ENCODE measurements around the gene OR5T2. TPM values are rescaled to one million over a fixed set of nuclear protein-coding genes. Genes with fewer than 3 reads are reported as not detected.

The OR5T2 gene
- total RNA-seq (ENCODE audit: low replicate concordance): not detected in 2 replicates

- H3K9ac ChIP-seq: no peak within 1 kb of the TSS
- no peaks in the 10 kb centered on the region for H3K4me1 Mint-ChIP-seq
- no peaks in the 10 kb centered on the region for H3K36me3 ChIP-seq
- no peak for DNase-seq (ENCODE audit: low spot score)
- H3K4me2 ChIP-seq: no peak within 1 kb of the TSS
- H3K27me3 Mint-ChIP-seq (ENCODE audit: insufficient read depth, low read depth): no peaks in the 10 kb centered on the region
- no peak within 1 kb of the TSS for H3K4me3 ChIP-seq
- H3F3A ChIP-seq (ENCODE audit: low read depth): no peaks in the 10 kb centered on the region
- H3K4me1 ChIP-seq: no peaks in the 10 kb centered on the region
- no peaks in the 10 kb centered on the region for H4K20me1 ChIP-seq (ENCODE audit: low read depth)
- no peaks in the 10 kb centered on the region for H3K36me3 Mint-ChIP-seq
- no peak within 1 kb of the TSS for H2AFZ ChIP-seq (replicated peaks)
- H3K9me3 ChIP-seq (ENCODE audit: low read depth): no peaks in the 10 kb centered on the region
- H3K79me2 ChIP-seq (ENCODE audit: low read depth): no peaks in the 10 kb centered on the region
- no peak within 1 kb of the TSS for H3K27ac ChIP-seq
- TF ChIP-seq, protein P1, sequence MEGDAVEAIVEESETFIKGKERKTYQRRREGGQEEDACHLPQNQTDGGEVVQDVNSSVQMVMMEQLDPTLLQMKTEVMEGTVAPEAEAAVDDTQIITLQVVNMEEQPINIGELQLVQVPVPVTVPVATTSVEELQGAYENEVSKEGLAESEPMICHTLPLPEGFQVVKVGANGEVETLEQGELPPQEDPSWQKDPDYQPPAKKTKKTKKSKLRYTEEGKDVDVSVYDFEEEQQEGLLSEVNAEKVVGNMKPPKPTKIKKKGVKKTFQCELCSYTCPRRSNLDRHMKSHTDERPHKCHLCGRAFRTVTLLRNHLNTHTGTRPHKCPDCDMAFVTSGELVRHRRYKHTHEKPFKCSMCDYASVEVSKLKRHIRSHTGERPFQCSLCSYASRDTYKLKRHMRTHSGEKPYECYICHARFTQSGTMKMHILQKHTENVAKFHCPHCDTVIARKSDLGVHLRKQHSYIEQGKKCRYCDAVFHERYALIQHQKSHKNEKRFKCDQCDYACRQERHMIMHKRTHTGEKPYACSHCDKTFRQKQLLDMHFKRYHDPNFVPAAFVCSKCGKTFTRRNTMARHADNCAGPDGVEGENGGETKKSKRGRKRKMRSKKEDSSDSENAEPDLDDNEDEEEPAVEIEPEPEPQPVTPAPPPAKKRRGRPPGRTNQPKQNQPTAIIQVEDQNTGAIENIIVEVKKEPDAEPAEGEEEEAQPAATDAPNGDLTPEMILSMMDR (IDR thresholded peaks at IDR 0.05): no peak
- no peak for TF ChIP-seq EZH2phosphoT487 (IDR thresholded peaks at IDR 0.05)
- no peak for TF ChIP-seq EZH2 (IDR thresholded peaks at IDR 0.05)
- no peak within 1 kb of the TSS for H3K27ac Mint-ChIP-seq
- no peaks in the 10 kb centered on the region for H3K9me3 Mint-ChIP-seq
- H3K27me3 ChIP-seq: no peaks in the 10 kb centered on the region
- no peak within 1 kb of the TSS for H3K4me3 Mint-ChIP-seq
Observed at GRCh38 chr11:56234155-56234554, at the start of gene OR5T2. Gene OR5T2 (minus strand): TSS chr11:56234255. CDS start chr11:56233062, 1,193 bp downstream.

DNA sequence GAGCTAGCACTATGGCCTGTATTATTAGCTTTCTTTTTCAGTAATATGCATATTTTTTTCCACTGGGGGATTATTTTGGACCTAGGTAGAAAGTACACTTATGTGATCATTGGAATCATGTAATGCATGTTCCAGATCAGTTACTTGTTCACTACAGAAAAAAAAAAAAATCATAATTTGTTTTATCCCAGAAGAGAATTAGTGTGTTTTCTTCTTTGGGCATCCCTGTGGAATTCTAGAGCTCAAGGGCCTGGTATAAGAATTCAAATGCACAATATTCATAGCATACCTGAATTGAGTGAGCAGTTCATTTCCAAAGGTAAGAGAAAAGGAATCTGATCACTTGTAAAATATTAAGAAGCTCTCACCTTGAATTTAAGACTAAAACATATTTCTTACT is 39.8 kb upstream of the OR5T2 start, which contains the start of gene OR5T1:
TSS of gene OR5T1 (plus strand) at position 301 of the 400 bp plus-strand sequence. CDS start 1,485 bp downstream, outside the sequence.
- H3K36me3 ChIP-seq: no peaks in the 10 kb centered on the region
- Mint-ChIP-seq H3K27me3 (ENCODE audit: insufficient read depth, low read depth) (peaks cover 2% of the 10 kb centered on the region), H3K9me3 (no peaks in the 10 kb centered on the region), H3K36me3 (no peaks in the 10 kb centered on the region), H3K4me3 (no peak within 1 kb of the TSS), H3K4me1 (no peaks in the 10 kb centered on the region), H3K27ac (no peak within 1 kb of the TSS)
- no peaks in the 10 kb centered on the region for H3K4me1 ChIP-seq
- H3K27ac ChIP-seq: no peak within 1 kb of the TSS
- no peaks in the 10 kb centered on the region for H3F3A ChIP-seq (ENCODE audit: low read depth)
- H3K4me2 ChIP-seq: no peak within 1 kb of the TSS
- no peaks in the 10 kb centered on the region for H3K27me3 ChIP-seq
- H3K4me3 ChIP-seq: no peak within 1 kb of the TSS
- DNase-seq (ENCODE audit: low spot score): no peak
- no peak within 1 kb of the TSS for H2AFZ ChIP-seq (replicated peaks)
- H4K20me1 ChIP-seq (ENCODE audit: low read depth): no peaks in the 10 kb centered on the region
- no peak within 1 kb of the TSS for H3K9ac ChIP-seq
- H3K79me2 ChIP-seq (ENCODE audit: low read depth): no peaks in the 10 kb centered on the region
- no peaks in the 10 kb centered on the region for H3K9me3 ChIP-seq (ENCODE audit: low read depth)
- no peak for TF ChIP-seq EZH2phosphoT487 (IDR thresholded peaks at IDR 0.05)
- TF ChIP-seq EZH2 (IDR thresholded peaks at IDR 0.05): no peak
- TF ChIP-seq, protein P1 (IDR thresholded peaks at IDR 0.05): no peak

- H3K4me1 ChIP-seq: no peaks in the 10 kb centered on the region
- H3K79me2 ChIP-seq (ENCODE audit: low read depth): no peaks in the 10 kb centered on the region
- H3K9me3 Mint-ChIP-seq: peaks cover 7% of the 10 kb centered on the region
- no peak overlapping the region for H3K27ac Mint-ChIP-seq
- H3K27me3 ChIP-seq: no peaks in the 10 kb centered on the region
- H3K4me2 ChIP-seq: no peak overlapping the region
- no peak overlapping the region for H3K4me3 ChIP-seq
- no peak overlapping the region for H3K4me3 Mint-ChIP-seq
- H3K27ac ChIP-seq: no peak overlapping the region
- peak overlapping the region; percentile 17 for H2AFZ ChIP-seq (replicated peaks)
- H3F3A ChIP-seq (ENCODE audit: low read depth): no peaks in the 10 kb centered on the region
- DNase-seq (ENCODE audit: low spot score): no peak
- no peaks in the 10 kb centered on the region for H4K20me1 ChIP-seq (ENCODE audit: low read depth)
- no peaks in the 10 kb centered on the region for H3K36me3 ChIP-seq
- no peaks in the 10 kb centered on the region for H3K9me3 ChIP-seq (ENCODE audit: low read depth)
- H3K36me3 Mint-ChIP-seq: no peaks in the 10 kb centered on the region
- no peaks in the 10 kb centered on the region for H3K4me1 Mint-ChIP-seq
- TF ChIP-seq EZH2 (IDR thresholded peaks at IDR 0.05) (no peak), EZH2phosphoT487 (IDR thresholded peaks at IDR 0.05) (no peak)
- TF ChIP-seq, protein P1 (IDR thresholded peaks at IDR 0.05): no peak
- no peaks in the 10 kb centered on the region for H3K27me3 Mint-ChIP-seq (ENCODE audit: insufficient read depth, low read depth)
- H3K9ac ChIP-seq: no peak overlapping the region
Observed at GRCh38 chr11:56271092-56271491, 37.0 kb upstream of the OR5T2 start.
